ENCODE data around the gene ARHGEF17.
"Not testable (repeated sequence)": the region's sequence is repeated elsewhere in the genome, so short reads cannot be mapped to it uniquely, and the experiment has no call there.

- TF ChIP-seq, protein P1, sequence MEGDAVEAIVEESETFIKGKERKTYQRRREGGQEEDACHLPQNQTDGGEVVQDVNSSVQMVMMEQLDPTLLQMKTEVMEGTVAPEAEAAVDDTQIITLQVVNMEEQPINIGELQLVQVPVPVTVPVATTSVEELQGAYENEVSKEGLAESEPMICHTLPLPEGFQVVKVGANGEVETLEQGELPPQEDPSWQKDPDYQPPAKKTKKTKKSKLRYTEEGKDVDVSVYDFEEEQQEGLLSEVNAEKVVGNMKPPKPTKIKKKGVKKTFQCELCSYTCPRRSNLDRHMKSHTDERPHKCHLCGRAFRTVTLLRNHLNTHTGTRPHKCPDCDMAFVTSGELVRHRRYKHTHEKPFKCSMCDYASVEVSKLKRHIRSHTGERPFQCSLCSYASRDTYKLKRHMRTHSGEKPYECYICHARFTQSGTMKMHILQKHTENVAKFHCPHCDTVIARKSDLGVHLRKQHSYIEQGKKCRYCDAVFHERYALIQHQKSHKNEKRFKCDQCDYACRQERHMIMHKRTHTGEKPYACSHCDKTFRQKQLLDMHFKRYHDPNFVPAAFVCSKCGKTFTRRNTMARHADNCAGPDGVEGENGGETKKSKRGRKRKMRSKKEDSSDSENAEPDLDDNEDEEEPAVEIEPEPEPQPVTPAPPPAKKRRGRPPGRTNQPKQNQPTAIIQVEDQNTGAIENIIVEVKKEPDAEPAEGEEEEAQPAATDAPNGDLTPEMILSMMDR (IDR thresholded peaks at IDR 0.05), result not testable (repeated sequence)
- TF ChIP-seq POLR2A (IDR thresholded peaks at IDR 0.05), result not testable (repeated sequence)
Observed at GRCh38 chr11:73271478-73271865, 36.6 kb upstream of the ARHGEF17 start.

All from thyroid gland (tissue), 4 donors.